Measurements from ENCODE around the gene JMJD1C.
"Not testable (repeated sequence)": the region's sequence is repeated elsewhere in the genome, so short reads cannot be mapped to it uniquely, and the experiment has no call there.

JMJD1C gene

DNA sequence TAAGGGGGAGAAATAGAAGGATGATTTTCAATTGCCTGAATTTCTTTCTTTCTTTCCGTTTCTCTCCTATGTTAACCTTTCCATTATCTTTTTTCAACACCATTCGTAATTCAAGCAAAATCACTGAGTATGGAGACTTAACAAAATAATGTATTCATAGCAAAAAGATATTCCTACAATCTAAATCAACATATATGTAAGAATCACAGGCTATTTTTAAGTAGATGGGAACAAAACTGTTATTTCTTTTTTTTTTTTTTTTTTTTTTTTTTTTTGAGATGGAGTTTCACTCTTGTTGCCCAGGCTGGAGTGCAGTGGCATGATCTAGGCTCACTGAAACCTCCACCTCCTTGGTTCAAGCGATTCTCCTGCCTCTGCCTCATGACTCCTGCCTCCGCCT is 27.2 kb upstream of the JMJD1C start:
- H3K79me2 ChIP-seq (ENCODE audit: insufficient read depth, low read length): no peaks in the 10 kb centered on the region; the same call in 1 of the 2 replicates
- H2AFZ ChIP-seq (ENCODE audit: low read depth, low read length, severe bottlenecking): no peak overlapping the region
- no peak overlapping the region for H3K27ac ChIP-seq (ENCODE audit: low read depth, low read length)
- no peak for TF ChIP-seq EZH2phosphoT487 (conservative IDR thresholded peaks at IDR 0.05; ENCODE audit: low read length)
- no peaks in the 10 kb centered on the region for H3K27me3 ChIP-seq (ENCODE audit: low read length)
- no peaks in the 10 kb centered on the region for H3F3A ChIP-seq (ENCODE audit: insufficient read depth)
- no peaks in the 10 kb centered on the region for H3K9me3 ChIP-seq (ENCODE audit: insufficient read depth, low read length)
- H3K4me3 ChIP-seq (ENCODE audit: insufficient read depth, low read length, poor library complexity, severe bottlenecking): no peak overlapping the region
- no peaks in the 10 kb centered on the region for H4K20me1 ChIP-seq (ENCODE audit: low read depth, low read length)
- no peaks in the 10 kb centered on the region for H3K36me3 ChIP-seq (ENCODE audit: low read length)
- H3K9ac ChIP-seq (ENCODE audit: low read length): no peak overlapping the region
- no peak overlapping the region for H3K4me2 ChIP-seq (ENCODE audit: low read depth, low read length, poor library complexity, severe bottlenecking)
- H3K9me2 ChIP-seq (replicated peaks; ENCODE audit: insufficient read depth, low read length): no peaks in the 10 kb centered on the region; the same call in 1 of the 2 replicates

DNA sequence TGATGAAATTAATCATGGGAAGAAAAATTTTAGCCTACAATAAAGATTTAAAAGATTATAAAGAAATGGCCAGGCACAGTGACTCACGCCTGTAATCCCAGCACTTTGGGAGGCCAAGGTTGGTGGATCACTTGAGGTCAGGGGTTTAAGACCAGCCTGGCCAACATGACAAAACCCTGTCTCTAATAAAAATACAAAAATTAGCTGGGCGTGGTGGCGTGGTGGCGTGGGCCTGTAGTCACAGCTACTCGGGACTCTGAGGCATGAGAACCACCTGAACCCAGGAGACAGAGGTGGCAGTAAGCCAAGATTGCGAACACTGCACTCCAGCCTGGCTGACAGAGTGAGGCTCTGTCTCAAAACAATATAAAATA is 26.5 kb upstream of the JMJD1C start:
- H3K9me2 ChIP-seq (replicated peaks; ENCODE audit: insufficient read depth, low read length); H3K4me2 ChIP-seq (ENCODE audit: low read depth, low read length, poor library complexity, severe bottlenecking); H2AFZ ChIP-seq (ENCODE audit: low read depth, low read length, severe bottlenecking); H3K4me3 ChIP-seq (ENCODE audit: insufficient read depth, low read length, poor library complexity, severe bottlenecking); H3K27me3 ChIP-seq (ENCODE audit: low read length); H3F3A ChIP-seq (ENCODE audit: insufficient read depth); H3K9me3 ChIP-seq (ENCODE audit: insufficient read depth, low read length); H3K9ac ChIP-seq (ENCODE audit: low read length); H3K36me3 ChIP-seq (ENCODE audit: low read length); H4K20me1 ChIP-seq (ENCODE audit: low read depth, low read length); H3K27ac ChIP-seq (ENCODE audit: low read depth, low read length); H3K79me2 ChIP-seq (ENCODE audit: insufficient read depth, low read length): not testable (repeated sequence)

- no peak overlapping the region for H2AFZ ChIP-seq (ENCODE audit: low read depth, low read length, severe bottlenecking)
- no peaks in the 10 kb centered on the region for H4K20me1 ChIP-seq (ENCODE audit: low read depth, low read length)
- H3K9me3 ChIP-seq (ENCODE audit: insufficient read depth, low read length): no peaks in the 10 kb centered on the region
- no peaks in the 10 kb centered on the region for H3F3A ChIP-seq (ENCODE audit: insufficient read depth)
- H3K4me3 ChIP-seq (ENCODE audit: insufficient read depth, low read length, poor library complexity, severe bottlenecking): no peak overlapping the region
- no peaks in the 10 kb centered on the region for H3K36me3 ChIP-seq (ENCODE audit: low read length)
- H3K27me3 ChIP-seq (ENCODE audit: low read length): no peaks in the 10 kb centered on the region
- no peaks in the 10 kb centered on the region; the same call in 1 of the 2 replicates for H3K9me2 ChIP-seq (replicated peaks; ENCODE audit: insufficient read depth, low read length)
- no peak overlapping the region for H3K9ac ChIP-seq (ENCODE audit: low read length)
- TF ChIP-seq CTCF (IDR thresholded peaks at IDR 0.05; ENCODE audit: insufficient read depth, low read length, poor library complexity, severe bottlenecking) (no peak), EZH2phosphoT487 (conservative IDR thresholded peaks at IDR 0.05; ENCODE audit: low read length) (no peak)
- no peak overlapping the region for H3K4me2 ChIP-seq (ENCODE audit: low read depth, low read length, poor library complexity, severe bottlenecking)
- no peak overlapping the region for H3K27ac ChIP-seq (ENCODE audit: low read depth, low read length)
- no peaks in the 10 kb centered on the region; the same call in 1 of the 2 replicates for H3K79me2 ChIP-seq (ENCODE audit: insufficient read depth, low read length)
These were observed 26.0 kb upstream of the JMJD1C start for GRCh38 chr10:63491588-63492316.

- no peaks in the 10 kb centered on the region for H4K20me1 ChIP-seq (ENCODE audit: low read depth, low read length)
These were observed 24.1 kb upstream of the JMJD1C start for GRCh38 chr10:63489838-63490237.

More at GRCh38 chr10:63489838-63490237, 24.1 kb upstream of the JMJD1C start:
- Histone ChIP-seq H3F3A (ENCODE audit: insufficient read depth) (no peaks in the 10 kb centered on the region), H3K4me3 (ENCODE audit: insufficient read depth, low read length, poor library complexity, severe bottlenecking) (no peak overlapping the region), H3K9ac (ENCODE audit: low read length) (no peak overlapping the region), H2AFZ (ENCODE audit: low read depth, low read length, severe bottlenecking) (no peak overlapping the region), H3K4me2 (ENCODE audit: low read depth, low read length, poor library complexity, severe bottlenecking) (no peak overlapping the region), H3K27me3 (ENCODE audit: low read length) (no peaks in the 10 kb centered on the region), H3K9me3 (ENCODE audit: insufficient read depth, low read length) (no peaks in the 10 kb centered on the region), H3K79me2 (ENCODE audit: insufficient read depth, low read length) (no peaks in the 10 kb centered on the region), H3K27ac (ENCODE audit: low read depth, low read length) (no peak overlapping the region), H3K9me2 (replicated peaks; ENCODE audit: insufficient read depth, low read length) (no peaks in the 10 kb centered on the region; the same call in 1 of the 2 replicates), H3K36me3 (ENCODE audit: low read length) (no peaks in the 10 kb centered on the region)
- TF ChIP-seq EZH2phosphoT487 (conservative IDR thresholded peaks at IDR 0.05; ENCODE audit: low read length) (no peak), CTCF (IDR thresholded peaks at IDR 0.05; ENCODE audit: insufficient read depth, low read length, poor library complexity, severe bottlenecking) (no peak)

All from SU-DHL-6 (cell line).